Astrocyte (in vitro differentiated cells and primary cell): ENCODE results near the gene DHRS7.

ENCODE experiments used
- EZH2 ChIP-seq: IDR thresholded peaks from 2 replicates; pipeline ENCODE4 v1.6.1; 2012; ENCODE audit warnings: mild to moderate bottlenecking, low read length, inconsistent platforms; ENCODE audit not compliant: insufficient read depth
- TF ChIP-seq, protein P1 (sequence below): IDR thresholded peaks from 2 replicates; pipeline ENCODE4 v1.5.1; 2011; ENCODE audit warnings: low read depth, mild to moderate bottlenecking, inconsistent platforms, low read length, moderate library complexity; ENCODE audit not compliant: insufficient read depth

GRCh38 chr14:60095781-60096450, 69.3 kb downstream of the DHRS7 start:
- TF ChIP-seq, protein P1, sequence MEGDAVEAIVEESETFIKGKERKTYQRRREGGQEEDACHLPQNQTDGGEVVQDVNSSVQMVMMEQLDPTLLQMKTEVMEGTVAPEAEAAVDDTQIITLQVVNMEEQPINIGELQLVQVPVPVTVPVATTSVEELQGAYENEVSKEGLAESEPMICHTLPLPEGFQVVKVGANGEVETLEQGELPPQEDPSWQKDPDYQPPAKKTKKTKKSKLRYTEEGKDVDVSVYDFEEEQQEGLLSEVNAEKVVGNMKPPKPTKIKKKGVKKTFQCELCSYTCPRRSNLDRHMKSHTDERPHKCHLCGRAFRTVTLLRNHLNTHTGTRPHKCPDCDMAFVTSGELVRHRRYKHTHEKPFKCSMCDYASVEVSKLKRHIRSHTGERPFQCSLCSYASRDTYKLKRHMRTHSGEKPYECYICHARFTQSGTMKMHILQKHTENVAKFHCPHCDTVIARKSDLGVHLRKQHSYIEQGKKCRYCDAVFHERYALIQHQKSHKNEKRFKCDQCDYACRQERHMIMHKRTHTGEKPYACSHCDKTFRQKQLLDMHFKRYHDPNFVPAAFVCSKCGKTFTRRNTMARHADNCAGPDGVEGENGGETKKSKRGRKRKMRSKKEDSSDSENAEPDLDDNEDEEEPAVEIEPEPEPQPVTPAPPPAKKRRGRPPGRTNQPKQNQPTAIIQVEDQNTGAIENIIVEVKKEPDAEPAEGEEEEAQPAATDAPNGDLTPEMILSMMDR: no peak
- no peak for TF ChIP-seq EZH2
